ENCODE measurements around the gene WHAMM. TPM values are rescaled to one million over a fixed set of nuclear protein-coding genes. Genes with fewer than 3 reads are reported as not detected.
A peak's percentile ranks its signal among the peaks of the same experiment; 100 is the strongest.

WHAMM gene
- total RNA-seq, 6 donors from 2014 or later: 10.6 to 15.7 (median 11.6) TPM

DNA sequence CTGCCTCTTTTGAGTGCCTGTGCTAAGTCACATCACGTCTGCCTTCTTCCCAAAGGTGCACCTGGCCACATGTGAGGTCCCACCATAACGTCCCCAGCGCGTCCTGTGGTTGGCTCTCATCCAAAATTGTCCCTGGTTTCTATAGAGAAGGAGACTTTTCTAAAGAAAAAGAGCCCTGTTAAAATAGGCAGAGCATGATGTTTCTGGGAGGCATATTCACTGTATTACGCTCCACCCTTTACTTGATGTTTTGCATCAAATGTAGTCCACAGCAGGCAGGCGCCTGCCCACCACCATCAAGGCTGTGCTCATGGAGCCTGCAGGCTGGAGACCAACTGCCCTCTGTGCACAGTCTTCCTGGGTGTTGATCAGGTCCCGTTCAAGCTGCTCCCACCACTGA, 36.3 kb downstream of the WHAMM start:
- H3K4me1 ChIP-seq: peaks cover 0 to 10% (median 7%) of the 10 kb centered on the region in 4 donors
- no peak overlapping the region for H3K4me3 ChIP-seq
- H3K27me3 ChIP-seq: no peaks in the 10 kb centered on the region
- no peak for DNase-seq
- ATAC-seq (ENCODE audit: low FRiP score in 2 of 2): no peak
- H3K36me3 ChIP-seq: no peaks in the 10 kb centered on the region
- WGBS, 2 donors: 79 to 83% methylated on average over 6 to 7 of the region's 7 CpGs
- no peaks in the 10 kb centered on the region for H3K9me3 ChIP-seq
- H3K27ac ChIP-seq: no peak overlapping the region
- no peak for TF ChIP-seq POLR2A (IDR thresholded peaks at IDR 0.05)
- no peak for TF ChIP-seq POLR2AphosphoS5 (IDR thresholded peaks at IDR 0.05)
- no peak for TF ChIP-seq EP300 (IDR thresholded peaks at IDR 0.05)

DNA sequence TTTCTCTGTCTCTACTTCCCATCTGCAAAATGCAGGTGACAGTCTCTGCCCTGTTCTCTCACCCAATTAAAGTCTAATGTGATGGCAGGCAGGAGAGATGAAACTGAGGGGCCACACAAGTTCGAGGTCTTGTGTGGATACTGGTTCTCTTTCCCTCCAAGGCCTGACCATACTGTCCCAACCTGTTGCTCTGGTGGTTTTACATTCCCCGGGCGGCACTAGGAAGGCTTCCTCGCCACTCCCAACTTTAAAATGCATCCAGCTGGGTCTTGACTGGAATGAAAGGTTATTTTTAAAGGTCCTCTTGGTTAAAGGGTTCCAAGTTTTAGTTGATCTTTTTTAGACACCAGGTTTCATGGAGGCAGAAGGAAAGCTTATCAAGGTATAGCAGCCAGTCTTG, 37.2 kb downstream of the WHAMM start:
- Histone ChIP-seq H3K9me3 (no peaks in the 10 kb centered on the region), H3K36me3 (no peaks in the 10 kb centered on the region), H3K4me3 (no peak overlapping the region), H3K27ac (no peak overlapping the region), H3K27me3 (no peaks in the 10 kb centered on the region), H3K4me1 (peaks cover 0 to 10% (median 7%) of the 10 kb centered on the region in 4 donors)
- DNase-seq (no peak), ATAC-seq (ENCODE audit: low FRiP score in 2 of 2) (no peak)
- TF ChIP-seq POLR2A (IDR thresholded peaks at IDR 0.05) (no peak), POLR2AphosphoS5 (IDR thresholded peaks at IDR 0.05) (no peak), EP300 (IDR thresholded peaks at IDR 0.05) (no peak)
- TF ChIP-seq, protein P1, sequence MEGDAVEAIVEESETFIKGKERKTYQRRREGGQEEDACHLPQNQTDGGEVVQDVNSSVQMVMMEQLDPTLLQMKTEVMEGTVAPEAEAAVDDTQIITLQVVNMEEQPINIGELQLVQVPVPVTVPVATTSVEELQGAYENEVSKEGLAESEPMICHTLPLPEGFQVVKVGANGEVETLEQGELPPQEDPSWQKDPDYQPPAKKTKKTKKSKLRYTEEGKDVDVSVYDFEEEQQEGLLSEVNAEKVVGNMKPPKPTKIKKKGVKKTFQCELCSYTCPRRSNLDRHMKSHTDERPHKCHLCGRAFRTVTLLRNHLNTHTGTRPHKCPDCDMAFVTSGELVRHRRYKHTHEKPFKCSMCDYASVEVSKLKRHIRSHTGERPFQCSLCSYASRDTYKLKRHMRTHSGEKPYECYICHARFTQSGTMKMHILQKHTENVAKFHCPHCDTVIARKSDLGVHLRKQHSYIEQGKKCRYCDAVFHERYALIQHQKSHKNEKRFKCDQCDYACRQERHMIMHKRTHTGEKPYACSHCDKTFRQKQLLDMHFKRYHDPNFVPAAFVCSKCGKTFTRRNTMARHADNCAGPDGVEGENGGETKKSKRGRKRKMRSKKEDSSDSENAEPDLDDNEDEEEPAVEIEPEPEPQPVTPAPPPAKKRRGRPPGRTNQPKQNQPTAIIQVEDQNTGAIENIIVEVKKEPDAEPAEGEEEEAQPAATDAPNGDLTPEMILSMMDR (IDR thresholded peaks at IDR 0.05): no peak
- WGBS, 2 donors: 81 to 93% methylated on average over 4 of the region's 4 CpGs

DNA sequence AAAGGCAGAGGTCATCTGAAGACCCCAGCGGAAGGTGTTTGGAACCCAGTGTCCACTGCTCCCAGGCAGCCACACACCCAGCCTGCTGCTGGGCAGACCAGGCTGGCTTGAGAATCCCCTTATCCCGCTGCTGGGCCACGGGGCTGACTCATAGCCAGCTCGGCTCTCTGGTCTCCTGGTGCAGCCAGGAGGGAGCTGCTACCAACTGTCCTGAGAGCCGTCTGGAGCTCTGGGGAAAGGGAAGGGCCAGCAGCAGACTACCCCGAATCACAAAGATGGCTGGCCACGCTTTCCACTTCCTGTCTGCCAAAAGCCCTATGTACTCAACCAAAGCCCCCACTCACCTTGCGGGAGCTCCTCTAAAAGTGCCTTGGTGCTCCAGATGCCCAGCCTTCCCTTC, 38.3 kb downstream of the WHAMM start:
- WGBS, 2 donors: 74 to 79% methylated on average over 4 to 8 of the region's 8 CpGs
- DNase-seq (no peak), ATAC-seq (ENCODE audit: low FRiP score in 2 of 2) (no peak)
- Histone ChIP-seq H3K9me3 (no peaks in the 10 kb centered on the region), H3K36me3 (no peaks in the 10 kb centered on the region), H3K4me1 (peaks cover 0 to 10% (median 7%) of the 10 kb centered on the region in 4 donors), H3K27ac (no peak overlapping the region), H3K4me3 (no peak overlapping the region), H3K27me3 (no peaks in the 10 kb centered on the region)
- no peak for TF ChIP-seq POLR2AphosphoS5 (IDR thresholded peaks at IDR 0.05)
- no peak for TF ChIP-seq EP300 (IDR thresholded peaks at IDR 0.05)
- TF ChIP-seq, protein P1 (IDR thresholded peaks at IDR 0.05): no peak
- no peak for TF ChIP-seq POLR2A (IDR thresholded peaks at IDR 0.05)

DNA sequence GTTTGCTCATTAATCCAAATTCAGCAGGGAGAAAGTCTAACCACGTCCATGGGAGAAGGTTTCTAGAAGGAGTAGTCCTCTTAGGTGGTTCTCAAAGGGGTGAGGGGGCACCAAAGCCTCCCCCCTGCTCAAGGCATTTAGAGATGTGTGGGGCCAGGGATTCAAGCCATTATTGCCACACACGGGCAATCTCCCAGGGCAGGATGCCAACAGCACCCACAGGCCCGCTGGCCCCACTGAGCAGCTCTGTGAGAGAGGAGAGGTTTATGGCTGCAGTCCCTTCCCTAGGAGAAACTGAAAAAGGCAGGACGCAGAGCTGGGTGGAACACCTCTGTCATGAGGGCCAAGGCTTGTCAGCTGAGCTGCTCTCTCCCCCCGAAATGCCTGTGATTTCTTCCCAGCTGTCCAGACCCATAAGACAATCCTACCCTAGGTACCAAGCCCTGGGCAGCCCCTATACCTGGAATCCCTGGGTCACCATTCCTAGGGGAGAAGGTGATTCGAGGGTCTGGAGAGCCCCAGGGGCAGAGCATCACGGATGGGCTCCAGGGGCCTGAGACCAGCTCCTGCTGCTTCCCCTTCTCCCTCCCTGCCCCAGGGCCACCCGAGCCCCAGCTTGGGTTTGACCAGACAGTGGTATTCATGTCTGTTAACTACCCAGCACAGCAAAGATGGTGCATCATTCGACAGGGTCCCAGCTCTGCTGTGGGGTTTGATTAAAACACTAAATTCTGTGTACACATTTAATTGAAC, 39.0 kb downstream of the WHAMM start:
- ATAC-seq (ENCODE audit: low FRiP score in 2 of 2): no peak
- TF ChIP-seq POLR2AphosphoS5 (IDR thresholded peaks at IDR 0.05) (no peak), EP300 (IDR thresholded peaks at IDR 0.05) (no peak), POLR2A (IDR thresholded peaks at IDR 0.05) (no peak)
- TF ChIP-seq, protein P1 (IDR thresholded peaks at IDR 0.05): no peak
- Histone ChIP-seq H3K4me1 (peaks cover 0 to 10% (median 7%) of the 10 kb centered on the region in 4 donors), H3K36me3 (no peaks in the 10 kb centered on the region), H3K27me3 (no peaks in the 10 kb centered on the region), H3K4me3 (no peak overlapping the region), H3K27ac (no peak overlapping the region), H3K9me3 (no peaks in the 10 kb centered on the region)
- peak in 1 of 2 donors; percentile 12 for DNase-seq
- 73 to 84% methylated on average over 7 to 8 of the region's 9 CpGs for WGBS, 2 donors

DNA sequence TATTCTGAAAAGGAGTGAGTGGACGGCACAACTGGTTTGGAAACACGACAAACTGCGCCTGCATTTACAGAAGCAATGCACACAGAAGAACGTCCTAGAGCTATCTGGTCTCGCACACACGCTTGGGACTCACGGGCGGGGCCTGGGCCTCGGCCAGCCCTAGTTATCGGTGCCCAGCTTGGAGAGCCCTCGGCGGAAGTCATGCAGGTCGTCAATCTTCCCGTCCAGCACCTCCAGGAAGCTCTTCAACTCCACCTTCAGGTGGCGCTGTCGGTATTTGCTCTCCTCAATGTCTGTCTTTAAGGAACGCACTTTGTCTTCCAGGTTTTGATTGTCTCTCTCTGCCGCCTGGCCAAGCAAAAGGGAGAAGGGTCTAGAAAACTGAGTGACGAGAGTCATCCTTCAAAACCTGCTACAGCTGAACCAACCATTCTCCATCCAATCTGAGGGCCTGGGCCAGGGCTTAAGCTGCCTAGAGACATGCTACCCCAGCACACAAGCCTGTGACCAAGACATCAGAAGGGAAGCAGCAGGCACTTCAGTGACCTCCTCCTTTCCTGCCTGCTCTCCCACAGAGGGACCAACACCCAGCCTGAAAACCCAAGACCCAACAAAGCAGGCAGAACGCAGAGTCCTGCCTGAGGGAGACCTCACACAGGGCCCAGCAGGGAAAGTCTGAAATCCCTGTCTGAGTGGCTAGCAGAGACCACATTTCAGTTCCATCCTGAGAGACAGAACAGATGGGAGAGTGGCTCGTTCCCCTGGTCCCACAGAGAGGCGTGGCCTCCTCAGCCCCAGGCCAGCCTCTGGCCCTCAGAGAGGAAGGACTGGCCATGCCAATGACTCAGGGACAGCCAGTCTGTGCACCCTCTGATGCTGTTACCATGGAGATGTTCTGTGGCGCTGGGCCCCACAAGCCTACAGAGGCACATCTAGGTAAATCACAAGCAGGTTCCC, 40.4 kb downstream of the WHAMM start:
- Histone ChIP-seq H3K27ac (no peak overlapping the region), H3K4me1 (peaks cover 0 to 10% (median 7%) of the 10 kb centered on the region in 4 donors), H3K4me3 (peak overlapping the region in 1 of 4 donors; percentile 2), H3K36me3 (no peaks in the 10 kb centered on the region), H3K9me3 (no peaks in the 10 kb centered on the region), H3K27me3 (no peaks in the 10 kb centered on the region)
- 12 to 23% methylated on average over 19 to 23 of the region's 23 CpGs for WGBS, 2 donors
- DNase-seq (peak; percentile 88 to 91), ATAC-seq (ENCODE audit: low FRiP score in 2 of 2) (peak; percentile 87 to 88)
- TF ChIP-seq POLR2A (IDR thresholded peaks at IDR 0.05): no peak
- TF ChIP-seq, protein P1 (IDR thresholded peaks at IDR 0.05): peak; percentile 42 to 82 (median 70)
